Neural cell (in vitro differentiated cells): ENCODE measurements around the gene SLC44A5. TPM values are rescaled to one million over a fixed set of nuclear protein-coding genes. Genes with fewer than 3 reads are reported as not detected.

Experiments
- H2AFZ ChIP-seq: fragments of 200-600, 300-800 bp; sonication (generic), shearing (Covaris generic); 2 replicates; pipeline ENCODE4 v1.6.0; 2014; ENCODE audit warnings: low read depth, mild to moderate bottlenecking, antibody characterized with exemption, low read length, moderate library complexity
- H3F3A ChIP-seq: fragments of 200-600 bp; shearing (Covaris generic); 2 replicates; pipeline ENCODE4 v1.6.1; 2016; ENCODE audit warnings: mild to moderate bottlenecking, moderate library complexity, mixed read lengths, antibody characterized with exemption, low read length; ENCODE audit not compliant: insufficient read depth, poor library complexity, severe bottlenecking
- H3K27ac ChIP-seq: fragments of 200-600, 300-800 bp; sonication (generic), shearing (Covaris generic); 2 replicates; pipeline ENCODE4 v1.5.1; 2014; ENCODE audit warnings: mild to moderate bottlenecking, low read length, moderate library complexity
- H3K27me3 ChIP-seq: fragments of 300-800, 200-600 bp; sonication (generic), shearing (Covaris generic); 2 replicates; pipeline ENCODE4 v1.6.0; 2014; ENCODE audit warnings: mild to moderate bottlenecking, low read depth, low read length, moderate library complexity; ENCODE audit not compliant: insufficient read depth
- H3K36me3 ChIP-seq: fragments of 300-800, 200-600 bp; sonication (generic), shearing (Covaris generic); 2 replicates; pipeline ENCODE4 v1.5.1; 2014; ENCODE audit warnings: mild to moderate bottlenecking, antibody characterized with exemption, low read length, moderate library complexity; ENCODE audit not compliant: insufficient read depth
- H3K4me2 ChIP-seq: fragments of 300-800, 200-600 bp; sonication (generic), shearing (Covaris generic); 2 replicates; pipeline ENCODE4 v1.6.0; 2014; ENCODE audit warnings: mild to moderate bottlenecking, low read length
- H3K4me3 ChIP-seq: fragments of 300-800, 200-600 bp; sonication (generic), shearing (Covaris generic); 2 replicates; pipeline ENCODE4 v1.5.1; 2014; ENCODE audit warnings: mild to moderate bottlenecking, low read length, moderate library complexity
- H3K79me2 ChIP-seq: fragments of 200-600 bp; shearing (Covaris generic); replicated peaks from 2 replicates; pipeline ENCODE4 v1.6.0; 2014; ENCODE audit warnings: mild to moderate bottlenecking, low read length, moderate library complexity; ENCODE audit not compliant: insufficient read depth
- H3K9ac ChIP-seq: fragments of 300-800, 200-600 bp; sonication (generic), shearing (Covaris generic); 2 replicates; pipeline ENCODE4 v1.6.1; 2016; ENCODE audit warnings: mild to moderate bottlenecking, low read length, mixed read lengths
- H3K9me2 ChIP-seq: fragments of 200-600 bp; shearing (Covaris generic); 2 replicates; pipeline ENCODE4 v1.6.1; 2016; ENCODE audit warnings: mild to moderate bottlenecking, low read length, mixed read lengths; ENCODE audit not compliant: insufficient read depth
- H3K9me3 ChIP-seq: fragments of 200-600, 300-800 bp; sonication (generic), shearing (Covaris generic); 2 replicates; pipeline ENCODE4 v1.6.1; 2016; ENCODE audit warnings: mild to moderate bottlenecking, mixed run types, low read length, moderate library complexity, mixed read lengths
- H4K20me1 ChIP-seq: fragments of 200-600 bp; shearing (Covaris generic); 2 replicates; pipeline ENCODE4 v1.6.1; 2016; ENCODE audit warnings: mild to moderate bottlenecking, mixed run types; ENCODE audit not compliant: insufficient read depth
- EP300 ChIP-seq: fragments of 450-650 bp; conservative IDR thresholded peaks from 2 replicates; pipeline ENCODE4 v1.6.1; 2014; ENCODE audit warnings: antibody characterized with exemption, mild to moderate bottlenecking, moderate library complexity; ENCODE audit not compliant: poor library complexity, severe bottlenecking
- EZH2 ChIP-seq: fragments of 200-600, 300-800 bp; shearing (Covaris generic), sonication (generic); IDR thresholded peaks from 2 replicates; pipeline ENCODE4 v1.6.1; 2014; ENCODE audit warnings: antibody characterized with exemption, low read length, borderline replicate concordance, mild to moderate bottlenecking; ENCODE audit not compliant: insufficient read depth, poor library complexity, severe bottlenecking
- MXI1 ChIP-seq: fragments of 450-650 bp; conservative IDR thresholded peaks from 2 replicates; pipeline ENCODE4 v1.6.1; 2014; ENCODE audit warnings: antibody characterized with exemption, mild to moderate bottlenecking; ENCODE audit not compliant: poor library complexity, severe bottlenecking
- POLR2AphosphoS5 ChIP-seq: IDR thresholded peaks from 2 replicates; pipeline ENCODE4 v1.6.1; 2012
- RAD21 ChIP-seq: fragments of 450-650 bp; conservative IDR thresholded peaks from 2 replicates; pipeline ENCODE4 v1.6.1; 2014; ENCODE audit warnings: antibody characterized with exemption, mild to moderate bottlenecking, moderate library complexity
- REST ChIP-seq: IDR thresholded peaks from 2 replicates; pipeline ENCODE4 v1.6.1; 2012; ENCODE audit warnings: borderline replicate concordance
- SMC3 ChIP-seq: fragments of 450-650 bp; conservative IDR thresholded peaks from 2 replicates; pipeline ENCODE4 v1.6.1; 2014; ENCODE audit warnings: antibody characterized with exemption, mild to moderate bottlenecking, moderate library complexity; ENCODE audit not compliant: poor library complexity
- TAF1 ChIP-seq: IDR thresholded peaks from 2 replicates; pipeline ENCODE4 v1.6.1; 2012; ENCODE audit warnings: low read depth
- polyA plus RNA-seq: library from polyadenylated mRNA; depleted of rRNA; stranded (reverse); fragments of >200 nt; gene quantifications from 2 replicates; pipeline ENCODE4 v1.2.3, GENCODE V29; 2014
- TF ChIP-seq, protein P1 (sequence below): fragments of 450-650 bp; IDR thresholded peaks from 2 replicates; pipeline ENCODE4 v1.5.1; 2014; ENCODE audit warnings: antibody characterized with exemption, mild to moderate bottlenecking, moderate library complexity; ENCODE audit not compliant: poor library complexity, severe bottlenecking

SLC44A5 gene
- polyA plus RNA-seq, 1 donor from 2014 or later, result 53.0 TPM

GRCh38 chr1:75614399-75614756, 3.5 kb upstream of the SLC44A5 start:
- H3K27ac ChIP-seq, result no peak overlapping the region
- no peaks in the 10 kb centered on the region for H3F3A ChIP-seq
- H3K79me2 ChIP-seq, result peaks cover 40% of the 10 kb centered on the region
- H2AFZ ChIP-seq, result no peak overlapping the region
- TF ChIP-seq, protein P1, sequence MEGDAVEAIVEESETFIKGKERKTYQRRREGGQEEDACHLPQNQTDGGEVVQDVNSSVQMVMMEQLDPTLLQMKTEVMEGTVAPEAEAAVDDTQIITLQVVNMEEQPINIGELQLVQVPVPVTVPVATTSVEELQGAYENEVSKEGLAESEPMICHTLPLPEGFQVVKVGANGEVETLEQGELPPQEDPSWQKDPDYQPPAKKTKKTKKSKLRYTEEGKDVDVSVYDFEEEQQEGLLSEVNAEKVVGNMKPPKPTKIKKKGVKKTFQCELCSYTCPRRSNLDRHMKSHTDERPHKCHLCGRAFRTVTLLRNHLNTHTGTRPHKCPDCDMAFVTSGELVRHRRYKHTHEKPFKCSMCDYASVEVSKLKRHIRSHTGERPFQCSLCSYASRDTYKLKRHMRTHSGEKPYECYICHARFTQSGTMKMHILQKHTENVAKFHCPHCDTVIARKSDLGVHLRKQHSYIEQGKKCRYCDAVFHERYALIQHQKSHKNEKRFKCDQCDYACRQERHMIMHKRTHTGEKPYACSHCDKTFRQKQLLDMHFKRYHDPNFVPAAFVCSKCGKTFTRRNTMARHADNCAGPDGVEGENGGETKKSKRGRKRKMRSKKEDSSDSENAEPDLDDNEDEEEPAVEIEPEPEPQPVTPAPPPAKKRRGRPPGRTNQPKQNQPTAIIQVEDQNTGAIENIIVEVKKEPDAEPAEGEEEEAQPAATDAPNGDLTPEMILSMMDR, result no peak
- TF ChIP-seq REST, result no peak
- no peak for TF ChIP-seq SMC3
- no peak for TF ChIP-seq POLR2AphosphoS5
- no peak for TF ChIP-seq EP300
- no peak for TF ChIP-seq MXI1
- no peak for TF ChIP-seq EZH2
- no peak for TF ChIP-seq TAF1
- no peak for TF ChIP-seq RAD21
- H4K20me1 ChIP-seq, result no peaks in the 10 kb centered on the region
- peak overlapping the region; percentile 72 for H3K4me2 ChIP-seq
- H3K9me3 ChIP-seq, result no peaks in the 10 kb centered on the region
- no peaks in the 10 kb centered on the region for H3K27me3 ChIP-seq
- H3K36me3 ChIP-seq, result no peaks in the 10 kb centered on the region
- H3K9me2 ChIP-seq, result no peaks in the 10 kb centered on the region
- peak overlapping the region; percentile 76 for H3K9ac ChIP-seq
- peak overlapping the region; percentile 87 for H3K4me3 ChIP-seq

GRCh38 chr1:75613916-75614315, 3.0 kb upstream of the SLC44A5 start:
- H4K20me1 ChIP-seq, result no peaks in the 10 kb centered on the region
- peak overlapping the region; percentile 72 for H3K4me2 ChIP-seq

More at GRCh38 chr1:75613916-75614315, 3.0 kb upstream of the SLC44A5 start:
- Histone ChIP-seq H3K9me3 (no peaks in the 10 kb centered on the region), H3F3A (no peaks in the 10 kb centered on the region), H3K4me3 (peak overlapping the region; percentile 87), H3K9ac (peak overlapping the region; percentile 76), H3K27me3 (no peaks in the 10 kb centered on the region), H3K79me2 (peaks cover 40% of the 10 kb centered on the region), H3K27ac (no peak overlapping the region), H2AFZ (no peak overlapping the region), H3K36me3 (no peaks in the 10 kb centered on the region), H3K9me2 (no peaks in the 10 kb centered on the region)
- no peak for TF ChIP-seq REST
- TF ChIP-seq EP300, result no peak
- TF ChIP-seq TAF1, result no peak
- TF ChIP-seq, protein P1, result no peak
- TF ChIP-seq EZH2, result no peak
- TF ChIP-seq POLR2AphosphoS5, result no peak
- no peak for TF ChIP-seq SMC3
- TF ChIP-seq MXI1, result no peak
- no peak for TF ChIP-seq RAD21
